ENCODE measurements around the gene JARID2. TPM values are rescaled to one million over a fixed set of nuclear protein-coding genes. Genes with fewer than 3 reads are reported as not detected.

JARID2 gene

DNA sequence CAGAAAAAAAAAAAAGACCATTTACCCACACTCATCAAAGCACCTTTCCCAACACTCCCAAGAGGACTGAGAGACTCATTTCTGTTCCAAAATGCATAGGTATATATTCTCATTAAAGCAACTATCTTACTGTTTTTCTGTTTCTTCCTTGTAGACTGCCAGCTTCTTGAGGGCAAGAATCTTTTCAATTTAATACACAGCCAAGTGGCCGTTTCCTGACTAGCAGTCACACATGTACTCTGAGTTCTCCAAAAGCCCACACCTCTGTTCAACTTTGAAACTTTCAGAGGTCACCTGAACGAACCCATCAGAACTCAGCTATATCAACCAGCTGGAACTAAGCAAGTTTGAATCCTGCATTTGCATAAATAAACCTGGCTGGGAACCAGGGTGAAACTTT is 324.3 kb downstream of the JARID2 start:
- Histone ChIP-seq H3K4me2 (ENCODE audit: low read length) (no peak overlapping the region), H3K4me3 (ENCODE audit: low read length) (no peak overlapping the region), H3K36me3 (ENCODE audit: insufficient read depth, low read length) (no peaks in the 10 kb centered on the region), H3K27me3 (ENCODE audit: control insufficient read depth, insufficient read depth, low read length) (no peaks in the 10 kb centered on the region), H3K4me1 (ENCODE audit: control insufficient read depth, insufficient read depth, low read length) (no peaks in the 10 kb centered on the region), H3K9me3 (replicated peaks; ENCODE audit: low read length) (no peaks in the 10 kb centered on the region), H3K9ac (ENCODE audit: low read depth, low read length) (no peak overlapping the region)

Small RNA genes within 50 kb of the gene (small RNA-seq; reads per million reads assigned to genes)
- gene RF00001: not detected
- gene RNU6-522P: not detected
- gene RNU6-645P: not detected

All from skeletal muscle satellite cell (primary cell).